Gastrocnemius medialis (tissue), 4 donors: ENCODE data around the gene CST4.

Source experiments
- POLR2A ChIP-seq, 2 donors: fragments of 450-650 bp; IDR thresholded peaks; one replicate each; pipeline ENCODE4 v1.6.1; 2017; ENCODE audit warnings: antibody characterized with exemption in 2 of 2, mild to moderate bottlenecking in 2 of 2, moderate library complexity in 2 of 2
- TF ChIP-seq, protein P1 (sequence below), 5 experiments: fragments of 450-650 bp in 3 of 5; fragments of 200-600 bp in 2 of 5; sonication (generic) in 2 of 5; IDR thresholded peaks in 4 of 5; conservative IDR thresholded peaks in 1 of 5; 1 replicate in 4 of 5; 2 replicates in 1 of 5; pipeline ENCODE4 v1.5.1; 2016 to 2019; ENCODE audit warnings: antibody characterized with exemption in 5 of 5, mild to moderate bottlenecking in 3 of 5, moderate library complexity in 3 of 5

DNA sequence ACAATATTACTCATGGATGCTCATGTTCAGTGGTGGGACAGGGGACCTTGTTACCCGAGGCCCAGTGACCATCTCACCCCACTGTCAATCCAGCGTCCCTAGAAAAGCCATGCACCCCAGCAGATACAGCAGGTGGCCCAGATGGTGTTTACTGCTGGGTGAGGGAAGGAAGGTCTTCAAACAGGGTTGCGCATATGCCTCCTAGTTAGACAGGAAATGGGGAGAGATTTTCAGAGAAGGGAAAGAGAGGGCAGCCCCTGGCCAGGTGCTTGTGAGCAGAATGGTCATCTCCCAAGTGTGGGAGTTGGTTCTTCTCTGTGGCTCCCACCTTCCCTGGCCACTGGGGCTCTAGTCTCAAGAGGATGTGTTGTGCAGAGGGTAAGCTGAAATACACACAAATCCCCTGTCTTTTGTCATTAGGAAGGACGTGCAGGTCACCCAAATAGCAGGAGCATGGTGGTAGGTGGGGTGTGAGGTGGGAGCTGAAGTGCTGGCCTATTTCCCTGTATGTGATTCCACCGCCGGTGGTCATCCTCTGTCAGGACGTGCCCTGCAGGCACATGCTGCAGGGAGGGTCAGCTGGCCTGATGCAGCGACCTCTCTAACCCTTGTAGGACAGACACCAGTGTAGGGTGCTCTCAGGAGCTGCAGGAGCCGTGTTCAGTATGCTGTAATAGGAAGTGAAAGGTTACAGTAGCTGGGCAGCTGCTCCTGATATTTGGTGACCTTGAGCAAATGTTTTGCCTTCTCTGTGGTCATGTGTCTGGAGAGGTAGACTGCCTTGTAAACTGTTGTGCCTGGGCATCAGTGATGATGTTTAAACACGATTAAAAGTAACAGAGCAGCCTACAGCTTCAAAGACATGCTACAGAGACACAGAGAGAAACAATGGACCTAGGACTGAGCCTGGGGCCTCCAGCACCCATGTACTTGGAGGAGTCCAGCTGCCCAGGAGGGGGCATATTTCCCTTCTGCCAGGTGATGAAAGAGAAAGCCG is 47.9 kb downstream of the CST4 start:
- TF ChIP-seq POLR2A (IDR thresholded peaks at IDR 0.05): no peak
- TF ChIP-seq, protein P1, sequence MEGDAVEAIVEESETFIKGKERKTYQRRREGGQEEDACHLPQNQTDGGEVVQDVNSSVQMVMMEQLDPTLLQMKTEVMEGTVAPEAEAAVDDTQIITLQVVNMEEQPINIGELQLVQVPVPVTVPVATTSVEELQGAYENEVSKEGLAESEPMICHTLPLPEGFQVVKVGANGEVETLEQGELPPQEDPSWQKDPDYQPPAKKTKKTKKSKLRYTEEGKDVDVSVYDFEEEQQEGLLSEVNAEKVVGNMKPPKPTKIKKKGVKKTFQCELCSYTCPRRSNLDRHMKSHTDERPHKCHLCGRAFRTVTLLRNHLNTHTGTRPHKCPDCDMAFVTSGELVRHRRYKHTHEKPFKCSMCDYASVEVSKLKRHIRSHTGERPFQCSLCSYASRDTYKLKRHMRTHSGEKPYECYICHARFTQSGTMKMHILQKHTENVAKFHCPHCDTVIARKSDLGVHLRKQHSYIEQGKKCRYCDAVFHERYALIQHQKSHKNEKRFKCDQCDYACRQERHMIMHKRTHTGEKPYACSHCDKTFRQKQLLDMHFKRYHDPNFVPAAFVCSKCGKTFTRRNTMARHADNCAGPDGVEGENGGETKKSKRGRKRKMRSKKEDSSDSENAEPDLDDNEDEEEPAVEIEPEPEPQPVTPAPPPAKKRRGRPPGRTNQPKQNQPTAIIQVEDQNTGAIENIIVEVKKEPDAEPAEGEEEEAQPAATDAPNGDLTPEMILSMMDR (IDR thresholded peaks at IDR 0.05 in 4 of 5, conservative IDR thresholded peaks at IDR 0.05 in 1 of 5): no peak
